Eye (tissue), 1 donor: ENCODE results near the gene NFKBIL1.

ENCODE experiments used
- DNase-seq: peaks from one replicate; pipeline ENCODE4 v3.0.0-alpha.2; 2015

Gene NFKBIL1

GRCh38 chr6:31567531-31568370, 20.3 kb downstream of the NFKBIL1 start:
- no peak for DNase-seq

- no peak for DNase-seq
Observed at GRCh38 chr6:31568537-31568961, 21.1 kb downstream of the NFKBIL1 start.

DNA sequence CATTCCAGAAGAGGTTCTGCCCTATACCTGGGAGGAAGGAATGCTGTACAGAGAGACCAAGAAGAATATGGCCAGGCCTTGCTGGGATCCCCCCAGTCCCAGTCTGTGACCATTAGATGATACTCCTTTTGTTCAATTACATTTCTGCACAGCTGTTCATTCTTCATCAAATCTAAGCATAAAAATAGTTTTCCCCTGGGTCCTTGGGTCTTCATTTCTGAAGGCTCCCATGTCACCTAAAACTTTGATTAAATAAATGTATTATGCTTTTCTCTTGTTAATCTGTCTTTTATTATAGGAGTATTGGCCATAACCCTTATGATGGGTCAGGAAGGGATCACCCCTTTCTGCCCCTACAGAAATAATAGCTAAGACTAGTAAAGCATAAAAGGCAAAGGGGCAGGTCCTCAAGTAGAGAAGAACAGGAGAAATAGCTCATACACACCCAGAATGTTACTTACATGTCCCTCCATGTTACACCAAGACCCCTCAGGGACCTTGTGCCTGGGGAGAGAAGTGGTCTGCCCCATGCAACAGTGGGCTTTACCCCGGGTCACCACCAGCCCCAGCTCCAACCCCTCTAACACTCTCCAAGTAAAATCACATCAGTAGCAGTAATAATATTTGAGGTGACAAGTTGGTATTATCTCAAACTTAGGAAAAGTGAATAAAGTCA, 22.6 kb downstream of the NFKBIL1 start:
- DNase-seq = no peak

- no peak for DNase-seq
Observed at GRCh38 chr6:31572041-31572911, 24.9 kb downstream of the NFKBIL1 start, which contains the start of gene LTA. LTA (plus strand) TSS chr6:31572289; CDS start chr6:31572743, 454 bp downstream.

- DNase-seq = no peak
Observed at GRCh38 chr6:31573239-31574105, 26.1 kb downstream of the NFKBIL1 start.

- DNase-seq = no peak
Observed at GRCh38 chr6:31574106-31575061, 27.0 kb downstream of the NFKBIL1 start.

DNA sequence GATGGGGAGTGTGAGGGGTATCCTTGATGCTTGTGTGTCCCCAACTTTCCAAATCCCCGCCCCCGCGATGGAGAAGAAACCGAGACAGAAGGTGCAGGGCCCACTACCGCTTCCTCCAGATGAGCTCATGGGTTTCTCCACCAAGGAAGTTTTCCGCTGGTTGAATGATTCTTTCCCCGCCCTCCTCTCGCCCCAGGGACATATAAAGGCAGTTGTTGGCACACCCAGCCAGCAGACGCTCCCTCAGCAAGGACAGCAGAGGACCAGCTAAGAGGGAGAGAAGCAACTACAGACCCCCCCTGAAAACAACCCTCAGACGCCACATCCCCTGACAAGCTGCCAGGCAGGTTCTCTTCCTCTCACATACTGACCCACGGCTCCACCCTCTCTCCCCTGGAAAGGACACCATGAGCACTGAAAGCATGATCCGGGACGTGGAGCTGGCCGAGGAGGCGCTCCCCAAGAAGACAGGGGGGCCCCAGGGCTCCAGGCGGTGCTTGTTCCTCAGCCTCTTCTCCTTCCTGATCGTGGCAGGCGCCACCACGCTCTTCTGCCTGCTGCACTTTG, 28.0 kb downstream of the NFKBIL1 start, which contains the start of gene TNF:
Gene TNF (plus strand): TSS at position 231 of the 567 bp plus-strand sequence. CDS start 177 bp downstream, at position 408.
- no peak for DNase-seq

- DNase-seq = no peak
Observed at GRCh38 chr6:31575952-31576685, 28.7 kb downstream of the NFKBIL1 start.

- no peak for DNase-seq
Observed at GRCh38 chr6:31576897-31577578, 29.6 kb downstream of the NFKBIL1 start.

GRCh38 chr6:31577579-31577966, 30.2 kb downstream of the NFKBIL1 start:
- DNase-seq = no peak

GRCh38 chr6:31578184-31579118, 31.0 kb downstream of the NFKBIL1 start:
- DNase-seq = no peak

GRCh38 chr6:31579119-31579505, 31.7 kb downstream of the NFKBIL1 start:
- no peak for DNase-seq

DNA sequence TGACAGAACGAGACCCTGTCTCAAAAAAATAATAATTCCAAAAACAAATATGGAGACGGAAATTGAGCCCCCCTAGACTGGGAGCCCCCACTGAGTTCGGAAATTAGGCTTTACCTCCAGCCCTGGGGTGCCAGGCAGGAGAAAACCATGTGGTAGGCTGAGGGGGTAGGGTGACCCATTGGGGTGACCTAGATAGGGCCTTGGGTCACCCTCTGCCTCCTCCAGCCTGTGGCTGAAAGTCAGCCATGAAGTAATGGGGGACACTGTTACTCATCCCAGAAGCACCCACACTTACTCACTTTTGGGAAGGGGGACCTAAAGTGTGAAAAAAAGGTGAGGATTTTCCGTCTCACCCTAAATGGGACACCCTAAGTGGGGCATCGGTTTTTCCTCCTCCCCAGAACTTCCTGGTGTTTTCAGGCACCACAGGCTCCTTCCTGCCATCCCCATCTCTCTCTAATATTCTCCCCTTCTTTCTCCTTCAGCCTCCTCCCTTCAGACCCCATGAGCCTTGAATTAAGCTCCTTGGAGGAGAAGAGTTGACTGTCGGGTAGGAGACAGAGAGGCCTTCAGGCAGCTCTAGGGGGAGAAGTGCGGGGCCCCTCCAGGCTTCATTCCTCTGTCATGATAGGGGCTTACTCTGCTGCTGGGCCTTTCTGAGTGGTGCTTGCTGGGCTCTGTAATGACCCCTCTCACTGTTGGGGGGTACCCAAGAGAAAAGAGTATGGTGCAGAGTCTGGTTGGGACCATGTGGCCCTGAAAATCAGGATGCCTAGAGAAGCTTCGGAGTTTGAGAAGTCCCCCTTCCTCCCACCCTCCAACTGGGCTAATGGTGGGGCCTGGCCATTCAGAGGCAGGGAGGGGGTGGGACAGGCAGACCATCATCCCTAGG, 32.4 kb downstream of the NFKBIL1 start:
- no peak for DNase-seq

GRCh38 chr6:31580438-31580740, 33.0 kb downstream of the NFKBIL1 start:
- no peak for DNase-seq

- DNase-seq = peak; percentile 94
Observed at GRCh38 chr6:31580807-31581433, 33.5 kb downstream of the NFKBIL1 start.

- no peak for DNase-seq
Observed at GRCh38 chr6:31581434-31582229, 34.2 kb downstream of the NFKBIL1 start.
